B cell (primary cell): Measurements from ENCODE around the gene ZMYND8. TPM values are rescaled to one million over a fixed set of nuclear protein-coding genes. Genes with fewer than 3 reads are reported as not detected.
A peak's percentile ranks its signal among the peaks of the same experiment; 100 is the strongest.

ENCODE experiments used
- ATAC-seq: fragments of 200-7000 bp; cut with Tn5 transposase; one replicate; pipeline ENCODE4 v1.10.0; 2021; ENCODE audit warnings: low read depth, mild to moderate bottlenecking, moderate number of reproducible peaks, moderate library complexity
- CTCF ChIA-PET: fragments of 350-600 bp; sonication (Branson Sonifier 250); formaldehyde crosslinking; loops from one replicate; lab custom pipeline; 2021; ENCODE audit warnings: antibody characterized with exemption, inconsistent platforms; lab: Charles Lee
- POLR2A ChIA-PET: fragments of 350-600 bp; sonication (Branson Sonifier 250); formaldehyde crosslinking; loops from one replicate; lab custom pipeline; 2021; ENCODE audit warnings: antibody characterized with exemption; lab: Charles Lee
- DNase-seq: peaks from one replicate; pipeline ENCODE4 v3.0.0; 2013
- H2AFZ ChIP-seq: 2 replicates; pipeline ENCODE4 v1.6.1; 2012; ENCODE audit warnings: mild to moderate bottlenecking, low read depth, low read length; ENCODE audit not compliant: insufficient read depth, poor library complexity, severe bottlenecking
- H3K27ac ChIP-seq, 2 donors: 1 replicate in 1 of 2; 2 replicates in 1 of 2; pipeline ENCODE4 v1.5.1; 2012 to 2013; ENCODE audit warnings: low read length in 2 of 2, mild to moderate bottlenecking in 2 of 2, moderate library complexity in 1 of 2
- H3K27me3 ChIP-seq, 4 experiments: fragments of 200-600 bp in 1 of 4; sonication (generic) in 1 of 4; replicated peaks in 1 of 4; 1 replicate in 2 of 4; 2 replicates in 2 of 4; pipeline versions ENCODE4 v1.6.1 to v1.7.0; 2013 to 2016; ENCODE audit warnings: low read length in 3 of 4, mild to moderate bottlenecking in 2 of 4, mixed read lengths in 1 of 4, moderate library complexity in 1 of 4; ENCODE audit not compliant: insufficient read depth in 4 of 4, control insufficient read depth in 3 of 4; ENCODE audit errors: control extremely low read depth in 1 of 4
- H3K36me3 ChIP-seq, 2 experiments: replicated peaks in 1 of 2; 1 replicate in 1 of 2; 2 replicates in 1 of 2; pipeline versions ENCODE4 v1.6.1 to v1.7.1; 2013; ENCODE audit warnings: low read length in 1 of 2; ENCODE audit not compliant: insufficient read depth in 2 of 2, control insufficient read depth in 1 of 2; ENCODE audit errors: control extremely low read depth in 1 of 2, extremely low read depth in 1 of 2
- H3K4me1 ChIP-seq, 2 donors: fragments of 200-600 bp in 1 of 2; sonication (generic) in 1 of 2; 1 replicate in 1 of 2; 2 replicates in 1 of 2; pipeline versions ENCODE4 v1.5.1 to v1.6.1; 2013 to 2017; ENCODE audit warnings: low read length in 2 of 2; ENCODE audit not compliant: control insufficient read depth in 2 of 2, insufficient read depth in 2 of 2
- H3K4me2 ChIP-seq: replicated peaks from 2 replicates; pipeline ENCODE3; 2012; ENCODE audit warnings: mild to moderate bottlenecking, low read depth, low read length; ENCODE audit not compliant: poor library complexity, severe bottlenecking
- H3K4me3 ChIP-seq, 5 experiments: fragments of 200-600 bp in 1 of 5; sonication (generic) in 1 of 5; 1 replicate in 3 of 5; 2 replicates in 2 of 5; pipeline versions ENCODE4 v1.5.1 to v1.7.0; 2011 to 2016; ENCODE audit warnings: low read length in 4 of 5, mild to moderate bottlenecking in 4 of 5, low read depth in 2 of 5, control low read depth in 1 of 5, moderate library complexity in 1 of 5; ENCODE audit not compliant: insufficient read depth in 1 of 5; ENCODE audit errors: control extremely low read depth in 1 of 5, extremely low read depth in 1 of 5
- H3K79me2 ChIP-seq: fragments of 200-600 bp; sonication (generic); one replicate; pipeline ENCODE4 v1.6.0; 2016; ENCODE audit warnings: low read length; ENCODE audit not compliant: control insufficient read depth, insufficient read depth
- H3K9ac ChIP-seq: fragments of 200-600 bp; sonication (generic); 2 replicates; pipeline ENCODE4 v1.6.1; 2017; ENCODE audit warnings: mild to moderate bottlenecking, low read length, moderate library complexity
- H3K9me3 ChIP-seq, 3 donors: one replicate each; pipeline versions ENCODE4 v1.6.1 to v1.7.1; 2013; ENCODE audit warnings: low read length in 2 of 3; ENCODE audit not compliant: control insufficient read depth in 2 of 3, insufficient read depth in 1 of 3; ENCODE audit errors: control extremely low read depth in 1 of 3
- H4K20me1 ChIP-seq: 2 replicates; pipeline ENCODE4 v1.6.0; 2012; ENCODE audit warnings: mild to moderate bottlenecking, low read length; ENCODE audit not compliant: insufficient read depth, control insufficient read depth, poor library complexity, severe bottlenecking
- H3K27ac Mint-ChIP-seq: one replicate; pipeline ENCODE4 v1.8.0; 2021; ENCODE audit warnings: mixed read lengths
- H3K27me3 Mint-ChIP-seq: one replicate; pipeline ENCODE4 v1.8.0; 2021; ENCODE audit warnings: mixed read lengths
- H3K4me1 Mint-ChIP-seq: one replicate; pipeline ENCODE4 v1.8.0; 2021; ENCODE audit warnings: mixed read lengths
- H3K4me3 Mint-ChIP-seq: one replicate; pipeline ENCODE4 v1.8.0; 2021; ENCODE audit warnings: mixed read lengths
- H3K9me3 Mint-ChIP-seq: one replicate; pipeline ENCODE4 v1.8.0; 2022; ENCODE audit warnings: mixed read lengths; ENCODE audit not compliant: insufficient read depth
- CTCF ChIP-seq: fragments of 200-600 bp; IDR thresholded peaks from one replicate; pipeline ENCODE4 v1.8.0; 2022; ENCODE audit warnings: antibody characterized with exemption, mild to moderate bottlenecking
- EZH2 ChIP-seq: IDR thresholded peaks from 2 replicates; pipeline ENCODE4 v1.6.1; 2012; ENCODE audit warnings: borderline replicate concordance, low read depth, mild to moderate bottlenecking, moderate library complexity, low read length; ENCODE audit not compliant: insufficient read depth, poor library complexity, severe bottlenecking
- WGBS: methylation state at CpG from one replicate; pipeline ENCODE4 v1.1.5; 2013; ENCODE audit warnings: missing lambda C conversion rate; ENCODE audit not compliant: insufficient coverage; 5-methylcytosine and 5-hydroxymethylcytosine counted together
- intact Hi-C: fragments of 100-400 bp; cut with micrococcal nuclease; formaldehyde crosslinking; loops from one replicate; pipeline ENCODE4 v1.10.0; 2022
- polyA plus RNA-seq: library from polyadenylated mRNA; depleted of rRNA; stranded (reverse); fragments of >200 nt; gene quantifications from 2 replicates; pipeline ENCODE4 v1.2.3, GENCODE V29; 2012
- total RNA-seq, 2 donors: library from RNA; stranded (reverse); fragments of 120-200 nt in 1 of 2; gene quantifications; 1 replicate in 1 of 2; 2 replicates in 1 of 2; pipeline versions ENCODE4 v1.2.3 to v1.2.4, GENCODE V29; 2013 to 2022

ZMYND8 gene
- total and polyA plus RNA-seq, 2 donors (not counting 1 experiment from before 2014, with no cell fraction given), result 20.3 to 67.2 TPM

- WGBS, result 100% methylated on average over 4 of the region's 4 CpGs
- DNase-seq, result no peak
- no peak overlapping the region for H3K4me3 ChIP-seq
- no peak overlapping the region for H2AFZ ChIP-seq
- no peaks in the 10 kb centered on the region for H3K27me3 ChIP-seq
- no peak overlapping the region for H3K27ac ChIP-seq
- H3K36me3 ChIP-seq, result peaks cover 0 to 89% of the 10 kb centered on the region in 2 experiments
- H3K9ac ChIP-seq, result no peak overlapping the region
- intact Hi-C loops, result no loop called here
- H3K4me1 Mint-ChIP-seq, result peaks cover 7% of the 10 kb centered on the region
- no peak overlapping the region for H3K4me2 ChIP-seq
- no peaks in the 10 kb centered on the region for H3K9me3 Mint-ChIP-seq
- no peaks in the 10 kb centered on the region for H3K27me3 Mint-ChIP-seq
- no peaks in the 10 kb centered on the region for H3K9me3 ChIP-seq
- H3K79me2 ChIP-seq, result peaks cover 78% of the 10 kb centered on the region
- peaks cover 10% of the 10 kb centered on the region for H4K20me1 ChIP-seq
- TF ChIP-seq EZH2, result no peak
- no peak for TF ChIP-seq CTCF
- no peaks in the 10 kb centered on the region for H3K4me1 ChIP-seq
- no peak for ATAC-seq
- ChIA-PET CTCF (interaction anchor here (1.4 to 1.7 kb wide), 2 partner anchors 23 to 384 kb away, joined by 3 to 5 read pairs; no protein-coding TSS in a partner anchor), POLR2A (no interaction called here)
- no peak overlapping the region for H3K27ac Mint-ChIP-seq
- no peak overlapping the region for H3K4me3 Mint-ChIP-seq
Observed at GRCh38 chr20:47249913-47250312, 106.6 kb downstream of the ZMYND8 start.

- peaks cover 18% of the 10 kb centered on the region for H4K20me1 ChIP-seq
- ATAC-seq, result no peak
- TF ChIP-seq CTCF (no peak), EZH2 (no peak)
- Mint-ChIP-seq H3K4me3 (no peak overlapping the region), H3K27me3 (no peaks in the 10 kb centered on the region), H3K27ac (peak overlapping the region; percentile 10), H3K9me3 (no peaks in the 10 kb centered on the region), H3K4me1 (peaks cover 3% of the 10 kb centered on the region)
- H3K9ac ChIP-seq, result no peak overlapping the region
- H3K79me2 ChIP-seq, result peaks cover 80% of the 10 kb centered on the region
- ChIA-PET CTCF (interaction anchor here (0.9 to 1.7 kb wide), 2 partner anchors 24 to 27 kb away, joined by 3 to 5 read pairs; no protein-coding TSS in a partner anchor), POLR2A (no interaction called here)
- H3K4me1 ChIP-seq, result no peaks in the 10 kb centered on the region
- no peak overlapping the region for H3K4me3 ChIP-seq
- H3K27ac ChIP-seq, result no peak overlapping the region
- no peak overlapping the region for H3K4me2 ChIP-seq
- H3K27me3 ChIP-seq, result no peaks in the 10 kb centered on the region
- H3K36me3 ChIP-seq, result peaks cover 6 to 89% of the 10 kb centered on the region in 2 experiments
- WGBS, result 100% methylated on average over 4 of the region's 6 CpGs
- intact Hi-C loops, result no loop called here
- no peak overlapping the region for H2AFZ ChIP-seq
- no peak for DNase-seq
- no peaks in the 10 kb centered on the region for H3K9me3 ChIP-seq
Observed at GRCh38 chr20:47248448-47248966, 108.0 kb downstream of the ZMYND8 start.
